SK-N-SH (cell line): ENCODE data around the gene COG2.

Experiments
- TF ChIP-seq, protein P1 (sequence below): fragments of 200-600 bp; sonication (generic); IDR thresholded peaks from 2 replicates; pipeline ENCODE4 v1.6.1; 2017; ENCODE audit warnings: antibody characterized with exemption, mild to moderate bottlenecking, moderate library complexity
- TF ChIP-seq, protein P2 (sequence below): fragments of 150-350 bp; IDR thresholded peaks from 2 replicates; pipeline ENCODE4 v1.6.1; 2017; ENCODE audit warnings: antibody characterized with exemption, low read length, low read depth, borderline replicate concordance

DNA sequence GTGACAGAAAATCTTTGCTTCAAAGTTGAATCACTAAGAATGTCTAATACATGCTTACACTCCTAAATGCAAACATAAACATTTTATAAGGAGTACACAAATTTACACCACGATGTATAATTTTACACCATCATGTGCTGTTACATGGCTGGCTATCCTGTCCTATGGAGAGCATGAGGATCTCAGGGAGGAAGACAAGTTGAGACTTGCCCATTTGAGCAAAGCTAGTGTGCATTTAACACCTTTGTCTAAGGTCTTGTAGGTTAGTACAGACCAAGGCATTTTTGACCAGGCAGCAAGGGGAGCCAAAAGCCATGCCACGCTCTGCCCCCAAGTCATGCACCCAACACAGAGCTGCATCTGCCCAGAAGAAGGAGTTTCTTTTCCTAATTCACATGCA is 14.5 kb upstream of the COG2 start:
- TF ChIP-seq, protein P1, sequence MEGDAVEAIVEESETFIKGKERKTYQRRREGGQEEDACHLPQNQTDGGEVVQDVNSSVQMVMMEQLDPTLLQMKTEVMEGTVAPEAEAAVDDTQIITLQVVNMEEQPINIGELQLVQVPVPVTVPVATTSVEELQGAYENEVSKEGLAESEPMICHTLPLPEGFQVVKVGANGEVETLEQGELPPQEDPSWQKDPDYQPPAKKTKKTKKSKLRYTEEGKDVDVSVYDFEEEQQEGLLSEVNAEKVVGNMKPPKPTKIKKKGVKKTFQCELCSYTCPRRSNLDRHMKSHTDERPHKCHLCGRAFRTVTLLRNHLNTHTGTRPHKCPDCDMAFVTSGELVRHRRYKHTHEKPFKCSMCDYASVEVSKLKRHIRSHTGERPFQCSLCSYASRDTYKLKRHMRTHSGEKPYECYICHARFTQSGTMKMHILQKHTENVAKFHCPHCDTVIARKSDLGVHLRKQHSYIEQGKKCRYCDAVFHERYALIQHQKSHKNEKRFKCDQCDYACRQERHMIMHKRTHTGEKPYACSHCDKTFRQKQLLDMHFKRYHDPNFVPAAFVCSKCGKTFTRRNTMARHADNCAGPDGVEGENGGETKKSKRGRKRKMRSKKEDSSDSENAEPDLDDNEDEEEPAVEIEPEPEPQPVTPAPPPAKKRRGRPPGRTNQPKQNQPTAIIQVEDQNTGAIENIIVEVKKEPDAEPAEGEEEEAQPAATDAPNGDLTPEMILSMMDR = no peak
- TF ChIP-seq, protein P2, sequence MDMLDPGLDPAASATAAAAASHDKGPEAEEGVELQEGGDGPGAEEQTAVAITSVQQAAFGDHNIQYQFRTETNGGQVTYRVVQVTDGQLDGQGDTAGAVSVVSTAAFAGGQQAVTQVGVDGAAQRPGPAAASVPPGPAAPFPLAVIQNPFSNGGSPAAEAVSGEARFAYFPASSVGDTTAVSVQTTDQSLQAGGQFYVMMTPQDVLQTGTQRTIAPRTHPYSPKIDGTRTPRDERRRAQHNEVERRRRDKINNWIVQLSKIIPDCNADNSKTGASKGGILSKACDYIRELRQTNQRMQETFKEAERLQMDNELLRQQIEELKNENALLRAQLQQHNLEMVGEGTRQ = no peak
